GM23248 (cell line): ENCODE results near the gene PEMT.
"Not testable (repeated sequence)": the region's sequence is repeated elsewhere in the genome, so short reads cannot be mapped to it uniquely, and the experiment has no call there.

Experiments used
- EZH2 ChIP-seq: fragments of 200-600 bp; sonication (generic); IDR thresholded peaks from 2 replicates; pipeline ENCODE4 v1.6.1; 2018; ENCODE audit warnings: antibody characterized with exemption, mild to moderate bottlenecking; ENCODE audit not compliant: insufficient read depth, poor library complexity, severe bottlenecking
- EZH2phosphoT487 ChIP-seq: fragments of 200-600 bp; sonication (generic); IDR thresholded peaks from 2 replicates; pipeline ENCODE4 v1.6.1; 2018; ENCODE audit warnings: antibody characterized with exemption, moderate library complexity, mild to moderate bottlenecking, low read depth; ENCODE audit not compliant: insufficient read depth

- not testable (repeated sequence) for TF ChIP-seq EZH2, EZH2phosphoT487
These were observed 105.1 kb downstream of the PEMT start for GRCh38 chr17:17486416-17486815.
